HG03457 (cell line): ENCODE data around the gene SPRR1B.
"Not testable (repeated sequence)": the region's sequence is repeated elsewhere in the genome, so short reads cannot be mapped to it uniquely, and the experiment has no call there.

Experiments used
- ATAC-seq: cut with Tn5 transposase; IDR thresholded peaks from one replicate; pipeline ENCODE4 v1.9.1; 2021; ENCODE audit warnings: moderate number of reproducible peaks; ENCODE audit not compliant: unreplicated experiment

Gene SPRR1B, protein sequence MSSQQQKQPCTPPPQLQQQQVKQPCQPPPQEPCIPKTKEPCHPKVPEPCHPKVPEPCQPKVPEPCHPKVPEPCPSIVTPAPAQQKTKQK

DNA sequence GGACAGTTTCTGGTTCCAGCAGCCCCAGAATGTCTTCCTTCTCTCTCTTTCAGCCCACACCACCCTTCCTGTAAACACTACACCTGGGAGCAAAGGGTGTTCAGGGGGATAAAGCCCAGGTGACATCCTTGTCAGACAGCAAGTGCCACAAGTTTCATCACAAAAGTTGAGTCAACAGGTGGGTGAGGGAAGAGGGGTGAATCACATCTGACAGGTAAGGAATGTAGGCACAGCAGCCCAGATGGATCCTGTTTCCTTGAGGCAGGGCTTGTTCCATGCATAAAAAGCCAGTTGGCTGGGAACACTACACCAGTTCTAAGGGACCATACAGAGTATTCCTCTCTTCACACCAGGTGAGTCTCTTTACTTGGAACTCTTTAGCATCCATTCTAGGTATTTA, at the start of gene SPRR1B:
TSS of gene SPRR1B (plus strand) at position 309 of the 400 bp plus-strand sequence. CDS start 1,143 bp downstream, outside the sequence.
- ATAC-seq = no peak

DNA sequence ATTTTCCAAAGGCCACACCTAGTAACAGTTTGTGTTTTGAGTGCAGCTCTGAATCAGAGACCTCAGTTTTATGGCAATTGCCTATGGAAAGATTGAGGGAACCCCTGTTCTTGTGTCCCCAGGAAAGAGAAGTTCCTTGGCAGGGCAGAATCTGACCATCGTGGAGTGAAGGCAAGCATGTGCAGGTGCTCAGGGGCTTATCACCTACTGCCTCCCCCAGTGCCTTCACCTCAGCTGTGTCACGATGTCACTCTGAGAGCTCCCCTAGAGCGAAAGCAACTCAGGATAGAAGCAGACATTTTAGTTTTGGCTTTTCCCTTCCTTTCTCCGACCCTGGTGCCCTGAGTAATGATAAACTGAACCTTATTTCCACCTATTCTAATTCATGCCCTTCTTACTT, 48.9 kb upstream of the SPRR1B start:
- no peak for ATAC-seq

DNA sequence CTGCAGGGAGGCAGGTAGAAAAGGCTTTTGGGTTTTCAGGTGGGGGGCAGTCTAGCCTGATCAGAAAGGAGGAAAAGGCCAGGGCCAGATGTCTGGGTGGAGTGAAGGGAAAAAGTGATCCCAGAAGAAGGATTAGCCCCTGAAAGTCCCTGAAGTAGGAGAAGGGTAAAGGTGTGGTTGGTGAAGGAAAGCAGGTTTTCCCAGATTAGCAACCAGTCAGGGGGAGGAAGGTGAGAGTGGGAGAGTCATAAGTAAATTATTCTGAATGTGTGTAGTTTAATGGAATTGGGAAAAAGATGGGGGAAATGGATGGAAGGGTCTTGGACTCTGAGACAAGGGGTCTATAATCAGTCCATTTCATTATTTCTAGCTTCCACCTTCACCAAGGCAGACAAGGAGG, 47.8 kb upstream of the SPRR1B start:
- ATAC-seq = no peak

DNA sequence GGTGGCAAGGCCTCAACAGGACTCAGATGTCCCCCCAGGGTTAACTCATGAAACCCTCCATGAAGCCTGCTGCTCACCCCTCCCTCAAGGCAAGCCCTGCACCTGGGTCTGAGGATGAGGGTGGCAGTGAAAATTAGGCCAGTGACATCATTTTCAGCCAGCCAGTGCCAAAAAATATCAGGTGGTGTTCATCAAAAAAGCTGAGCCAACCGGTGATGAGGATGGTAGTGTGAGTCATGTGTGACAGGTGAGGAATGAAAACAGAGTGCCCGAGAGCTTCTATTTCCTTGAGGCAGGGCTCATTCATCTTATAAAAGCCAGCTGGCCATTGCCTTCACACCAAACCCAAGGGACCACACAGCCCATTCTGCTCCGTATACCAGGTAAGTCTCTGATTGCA, 47.3 kb upstream of the SPRR1B start, which contains the start of gene SPRR1A:
TSS of gene SPRR1A (plus strand) at position 339 of the 400 bp plus-strand sequence. CDS start 1,150 bp downstream, outside the sequence.
- ATAC-seq = no peak

DNA sequence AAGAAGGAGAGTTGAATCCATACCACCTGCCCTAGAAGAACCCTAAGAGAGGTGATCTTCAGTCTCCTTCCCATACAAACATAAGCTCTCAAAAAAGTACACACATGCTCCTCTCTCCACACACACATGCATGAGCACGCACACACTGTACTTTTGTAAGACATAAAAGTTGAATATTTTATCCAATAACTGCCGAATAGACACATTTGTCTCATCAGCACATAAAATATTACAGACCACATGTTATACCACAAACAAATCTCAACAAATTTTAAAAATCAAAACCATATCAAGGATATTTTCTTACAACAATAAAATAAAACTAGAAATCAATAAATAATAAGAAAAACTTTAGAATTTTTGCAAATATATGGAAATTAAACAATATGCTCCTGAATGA, 44.4 kb upstream of the SPRR1B start:
- ATAC-seq = no peak

DNA sequence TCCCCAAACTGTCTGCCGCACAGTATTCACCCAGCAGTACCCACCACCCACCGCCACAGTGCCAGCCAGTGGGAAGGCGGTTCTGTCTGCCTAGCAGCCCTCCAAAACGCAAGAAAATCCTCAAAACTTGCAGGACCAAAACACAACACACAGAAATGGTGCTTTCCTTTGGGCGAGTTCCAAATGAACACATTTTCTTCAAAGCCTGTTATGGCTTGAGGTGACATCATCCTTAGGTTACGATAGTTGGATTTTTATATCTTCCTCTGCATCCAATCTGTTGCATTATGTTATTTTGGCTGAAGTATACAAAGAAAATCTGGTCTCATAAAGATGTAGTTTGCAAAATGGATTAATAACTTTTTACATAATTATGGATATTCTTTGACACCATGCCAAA, 37.8 kb upstream of the SPRR1B start:
- ATAC-seq = no peak

DNA sequence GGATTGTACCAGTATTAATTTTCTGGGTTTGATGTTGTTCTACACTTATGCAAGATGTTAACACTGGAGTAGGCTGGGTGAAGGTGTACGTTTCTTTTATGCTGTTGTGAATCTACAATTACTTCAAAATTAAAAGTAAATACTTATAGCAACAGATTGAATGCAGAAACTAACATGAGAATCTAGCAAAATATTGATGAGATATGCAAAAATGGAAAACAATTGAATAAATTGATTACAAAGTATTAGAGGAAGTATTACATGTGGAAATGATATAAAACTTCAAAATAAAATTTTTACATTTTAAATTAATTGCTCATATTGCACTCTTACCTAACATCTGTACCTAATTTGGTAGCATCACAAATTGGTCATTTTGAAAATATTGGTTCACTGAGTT, 35.2 kb upstream of the SPRR1B start:
- no peak for ATAC-seq

DNA sequence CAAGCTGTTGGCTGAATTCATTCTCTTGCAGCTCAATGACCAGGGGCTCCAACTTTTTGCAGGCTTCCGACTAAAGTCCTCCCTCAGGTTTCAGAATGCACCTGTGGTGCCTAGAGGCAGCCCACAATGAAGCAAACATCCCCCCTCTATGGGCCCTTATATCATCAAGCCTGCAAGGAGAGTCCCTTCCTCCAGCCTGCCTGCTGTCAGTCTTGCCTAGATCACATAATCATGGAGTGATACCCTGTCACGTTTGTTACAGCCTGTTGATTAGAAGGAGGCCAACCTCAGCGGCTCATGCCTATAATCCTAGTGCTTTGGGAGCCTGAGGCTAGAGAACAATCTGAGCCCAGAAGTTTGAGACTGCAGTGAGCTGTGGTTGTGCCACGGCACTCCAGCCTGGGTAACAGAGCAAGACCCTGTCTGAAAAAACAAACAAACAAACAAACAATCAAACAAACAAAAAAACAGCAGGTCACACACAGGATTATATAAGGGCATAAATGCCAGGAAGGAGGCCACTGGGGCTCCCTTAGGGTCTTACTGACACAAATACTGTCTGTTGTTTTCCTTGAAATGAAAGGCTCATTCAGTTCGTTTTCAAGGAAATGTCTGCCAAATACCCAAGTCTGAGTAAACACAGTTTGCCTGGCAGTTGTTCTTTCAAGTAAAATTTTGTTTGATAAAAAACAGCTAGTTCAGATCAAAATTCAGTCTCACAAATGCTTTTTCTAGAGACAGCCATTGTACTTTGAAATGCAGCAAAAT, 34.2 kb upstream of the SPRR1B start:
- no peak for ATAC-seq

DNA sequence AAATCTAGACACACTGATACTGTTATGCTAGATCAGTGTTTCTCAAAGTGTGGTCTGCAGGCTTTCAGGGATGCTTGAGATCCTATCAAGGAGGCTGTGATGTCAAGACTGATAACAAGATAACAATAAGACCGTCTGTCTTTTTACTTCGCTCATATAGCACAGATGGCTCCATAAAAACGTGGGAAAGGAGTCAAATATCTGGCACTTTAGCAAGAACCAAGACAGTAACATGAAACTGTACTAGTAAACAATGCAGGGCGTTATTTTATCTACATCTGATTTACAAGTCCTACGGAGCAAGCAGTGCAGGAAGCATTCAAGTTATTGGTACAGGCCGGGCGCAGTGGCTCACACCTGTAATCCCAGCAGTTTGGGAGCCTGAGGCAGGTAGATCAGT, 33.1 kb upstream of the SPRR1B start:
- no peak for ATAC-seq

DNA sequence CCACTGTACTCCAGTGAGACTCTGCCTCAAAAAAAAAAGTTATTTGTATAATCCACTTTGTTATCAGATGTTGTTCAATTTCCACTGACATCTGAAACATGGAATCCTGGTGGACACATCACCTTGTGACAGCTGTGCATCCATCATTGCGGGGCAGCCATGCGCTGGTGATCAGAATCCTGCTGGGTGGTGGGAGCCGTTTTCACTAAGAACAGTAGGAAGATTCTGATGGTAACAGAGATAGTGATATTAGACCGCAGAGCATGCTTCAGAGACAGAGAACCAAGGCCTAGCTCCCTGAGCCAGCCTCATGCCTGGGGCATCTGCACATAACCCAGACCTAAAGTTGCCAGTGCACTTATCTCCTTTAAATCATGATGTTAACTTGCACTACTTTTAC, 32.5 kb upstream of the SPRR1B start:
- no peak for ATAC-seq

DNA sequence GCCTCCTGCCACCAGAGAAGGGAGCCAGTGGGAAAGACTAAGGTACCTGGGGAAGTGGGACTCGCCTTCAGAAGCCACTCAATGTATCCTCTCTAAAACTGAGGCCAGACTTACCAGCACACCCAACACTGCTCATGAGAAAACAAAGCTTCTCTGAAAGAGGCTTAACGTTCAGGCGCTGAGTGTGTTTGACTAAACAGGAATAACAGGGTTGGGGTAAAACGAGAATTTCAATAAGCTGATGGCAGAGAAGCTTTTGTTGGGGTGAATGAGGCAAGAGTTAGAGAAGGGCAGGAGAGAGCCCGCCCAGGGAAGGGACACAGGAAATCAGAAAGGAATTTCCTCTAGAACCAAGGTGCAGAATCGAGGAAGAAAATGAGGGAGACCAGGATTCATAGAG, 31.2 kb upstream of the SPRR1B start:
- no peak for ATAC-seq

DNA sequence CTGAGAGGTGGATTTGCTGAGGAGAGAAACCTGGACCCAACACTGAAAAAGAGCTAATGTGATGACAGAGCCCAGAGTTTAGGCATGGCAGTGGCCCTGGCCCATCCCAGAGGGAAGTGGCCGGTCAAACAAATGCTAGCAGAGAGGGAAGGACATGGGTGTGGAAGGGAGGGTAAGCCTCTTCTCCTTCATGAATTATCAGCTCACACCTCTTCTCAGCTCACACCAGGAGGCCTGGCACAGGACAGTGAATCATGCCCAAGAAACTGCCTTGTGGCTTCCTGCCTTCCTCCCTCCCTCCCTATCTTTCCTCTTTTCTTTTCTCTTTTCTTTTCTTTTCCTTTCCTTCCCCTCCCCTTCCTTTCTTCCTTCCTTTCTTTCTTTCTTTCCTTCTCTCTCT, 30.7 kb upstream of the SPRR1B start:
- no peak for ATAC-seq

DNA sequence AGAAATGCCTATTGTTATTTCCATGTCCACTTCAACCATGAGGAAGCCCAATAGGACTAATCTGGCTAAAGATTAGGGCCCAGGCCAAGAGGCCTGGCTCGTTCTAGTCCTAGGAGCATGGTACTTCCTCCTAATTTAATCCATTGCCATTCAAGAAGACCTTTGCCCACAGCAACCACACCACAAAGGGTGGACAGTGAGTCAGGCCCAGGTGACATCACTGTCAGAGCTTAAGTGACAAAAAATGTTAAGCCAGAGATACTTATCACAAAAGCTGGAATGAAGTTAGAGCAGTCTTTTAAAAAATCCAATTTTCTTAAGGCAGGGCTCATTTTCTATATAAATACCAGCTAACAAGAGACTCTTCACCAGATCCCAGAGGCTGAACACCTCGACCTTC, 29.6 kb upstream of the SPRR1B start, which contains the start of gene SPRR3:
TSS of gene SPRR3 (plus strand) at position 368 of the 400 bp plus-strand sequence. CDS start 1,272 bp downstream, outside the sequence.
- no peak for ATAC-seq

DNA sequence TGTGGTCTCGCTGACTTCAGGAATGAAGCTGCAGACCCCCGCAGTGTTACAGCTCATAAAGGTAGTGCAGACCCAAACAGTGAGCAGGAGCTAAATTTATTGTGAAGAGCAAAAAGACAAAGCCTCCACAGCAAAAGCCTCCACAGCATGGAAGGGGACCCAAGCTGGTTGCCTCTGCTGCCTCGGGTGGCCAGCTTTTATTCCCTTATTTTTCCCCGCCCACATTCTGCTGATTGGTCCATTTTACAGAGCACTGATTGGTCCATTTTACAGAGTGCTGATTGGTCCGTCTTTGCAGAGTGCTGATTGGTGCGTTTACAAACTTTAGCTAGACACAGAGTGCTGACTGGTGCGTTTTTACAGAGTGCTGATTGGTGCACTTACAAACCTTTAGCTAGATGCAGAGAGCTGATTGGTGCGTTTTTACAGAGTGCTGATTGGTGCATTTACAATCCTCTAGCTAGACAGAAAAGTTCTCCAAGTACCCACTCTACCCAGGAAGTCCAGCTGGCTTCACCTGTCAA, 19.7 kb upstream of the SPRR1B start:
- ATAC-seq = not testable (repeated sequence)

DNA sequence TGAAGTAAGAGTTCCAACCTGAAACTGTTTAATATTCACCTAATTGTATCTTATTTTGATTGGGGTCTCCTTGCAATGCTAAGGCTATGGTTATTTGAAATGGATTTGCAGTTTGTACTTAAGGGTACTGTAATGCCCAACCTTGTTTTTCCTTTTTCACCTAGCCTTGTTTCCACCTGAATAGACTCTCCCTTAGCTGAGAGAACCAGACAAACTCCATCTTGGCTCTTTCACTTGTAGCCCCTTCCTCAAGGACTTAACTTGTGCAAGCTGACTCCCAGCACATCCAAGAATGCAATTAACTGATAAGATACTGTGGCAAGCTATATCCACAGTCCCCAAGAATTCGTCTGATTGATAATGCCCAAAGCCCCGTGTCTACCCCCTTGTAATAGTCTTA, 9.2 kb upstream of the SPRR1B start:
- ATAC-seq = not testable (repeated sequence)

DNA sequence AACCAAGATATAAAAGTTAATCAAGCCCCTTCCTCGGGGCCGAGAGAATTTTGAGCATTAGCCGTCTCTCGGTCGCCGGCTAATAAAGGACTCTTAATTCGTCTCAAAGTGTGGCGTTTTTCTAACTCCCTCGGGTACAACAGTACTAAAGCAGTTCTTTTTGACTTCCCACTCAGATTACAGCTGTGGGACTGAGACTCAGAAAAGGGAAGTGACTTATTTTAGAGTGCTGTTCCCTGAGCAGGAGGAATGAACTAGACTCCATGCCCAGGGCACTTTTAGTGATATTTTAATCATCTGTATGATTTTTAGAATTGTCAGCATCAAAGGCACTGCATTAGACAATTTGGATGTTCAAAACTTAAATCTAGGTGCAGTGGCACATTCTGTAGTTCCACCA, 8.7 kb upstream of the SPRR1B start:
- ATAC-seq = not testable (repeated sequence)

DNA sequence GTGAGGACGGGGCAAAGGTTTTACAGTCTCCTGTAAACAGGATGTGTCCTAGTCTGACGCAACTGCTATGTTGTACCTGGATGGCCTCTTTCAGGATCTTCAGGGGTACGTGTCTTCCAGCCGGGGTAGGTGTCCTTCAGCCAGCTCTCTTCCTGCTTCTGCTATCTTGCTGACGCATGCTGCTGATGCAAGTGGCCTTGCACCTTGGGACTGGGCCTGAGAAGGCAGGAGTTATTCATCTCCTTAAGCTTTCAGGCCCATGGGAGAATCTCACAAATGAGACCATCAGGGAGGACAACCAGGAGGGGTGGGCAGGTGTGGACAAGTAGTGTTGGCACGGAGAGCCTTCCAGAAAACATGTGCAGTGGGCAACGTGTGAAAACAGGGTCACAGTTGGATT, 7.9 kb upstream of the SPRR1B start:
- no peak for ATAC-seq

DNA sequence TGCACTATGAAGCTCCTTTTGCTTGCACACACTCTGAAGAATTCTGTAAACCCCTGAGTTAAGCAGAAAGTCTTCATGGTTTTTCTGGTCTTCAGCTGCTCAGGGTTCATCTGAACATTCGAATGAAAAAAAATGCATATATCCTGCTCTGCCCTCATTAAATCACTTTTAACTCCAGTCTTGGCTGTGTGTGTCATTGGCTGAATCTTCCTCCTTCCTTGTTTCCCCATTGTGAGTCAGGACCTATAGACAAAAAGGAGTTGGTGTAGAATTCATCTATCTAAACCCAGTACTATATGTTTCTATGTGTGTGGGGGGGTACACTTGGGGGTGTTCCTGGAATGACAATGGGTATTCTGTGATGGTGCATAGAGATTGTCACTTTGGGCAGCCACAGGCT, 6.6 kb upstream of the SPRR1B start:
- no peak for ATAC-seq

DNA sequence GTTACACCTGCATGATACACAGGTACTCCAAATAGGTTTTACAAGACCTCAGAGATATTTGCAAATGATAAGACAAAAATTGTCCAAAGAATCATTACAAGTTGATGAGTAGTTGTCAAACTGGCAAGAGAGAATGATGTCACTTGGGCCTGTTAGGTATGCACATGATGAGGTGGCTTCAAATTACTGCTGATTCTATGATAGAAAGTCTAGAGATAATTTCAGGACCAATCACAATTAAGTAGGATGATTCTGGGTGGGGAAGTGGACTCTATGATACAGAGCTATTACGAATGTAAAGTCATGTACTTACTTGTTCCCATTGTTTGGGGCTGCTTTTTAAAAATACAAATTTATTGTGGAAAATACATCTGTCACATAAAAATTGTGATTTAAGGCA, 5.2 kb upstream of the SPRR1B start:
- no peak for ATAC-seq

DNA sequence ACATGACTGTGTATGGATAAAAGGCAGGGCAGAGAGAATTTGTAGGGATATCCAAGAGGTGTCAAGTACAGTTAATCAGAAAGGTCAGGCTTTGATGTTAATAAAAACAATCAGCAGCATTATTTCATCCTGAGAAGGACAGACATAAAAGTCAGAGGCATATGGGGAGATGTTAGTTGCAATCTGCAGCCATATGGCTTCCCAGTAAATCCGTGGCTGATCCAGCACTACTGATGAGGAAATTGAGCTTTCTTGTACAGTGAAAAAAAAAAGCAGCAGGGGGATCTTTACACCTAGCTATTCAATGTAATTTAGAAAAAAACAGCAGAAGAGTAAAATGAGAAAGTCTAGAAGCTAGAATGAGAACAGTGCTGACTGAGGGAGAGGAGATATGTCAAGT, 2.2 kb upstream of the SPRR1B start:
- ATAC-seq = no peak

DNA sequence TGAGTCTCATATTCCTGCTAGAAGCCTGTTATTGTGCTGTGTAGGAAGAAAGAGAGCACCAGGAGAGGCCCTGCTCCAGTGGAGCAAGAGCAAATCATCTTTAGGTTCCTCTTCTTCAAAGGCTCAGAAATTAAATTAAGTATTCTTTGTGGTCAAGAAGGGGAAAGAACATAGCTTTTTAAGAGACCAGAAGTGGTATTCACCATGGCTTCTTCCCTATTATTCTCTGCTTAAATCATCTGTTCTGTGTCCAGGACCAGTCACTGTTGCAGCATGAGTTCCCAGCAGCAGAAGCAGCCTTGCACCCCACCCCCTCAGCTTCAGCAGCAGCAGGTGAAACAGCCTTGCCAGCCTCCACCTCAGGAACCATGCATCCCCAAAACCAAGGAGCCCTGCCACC, 1.1 kb downstream of the SPRR1B start:
- no peak for ATAC-seq

DNA sequence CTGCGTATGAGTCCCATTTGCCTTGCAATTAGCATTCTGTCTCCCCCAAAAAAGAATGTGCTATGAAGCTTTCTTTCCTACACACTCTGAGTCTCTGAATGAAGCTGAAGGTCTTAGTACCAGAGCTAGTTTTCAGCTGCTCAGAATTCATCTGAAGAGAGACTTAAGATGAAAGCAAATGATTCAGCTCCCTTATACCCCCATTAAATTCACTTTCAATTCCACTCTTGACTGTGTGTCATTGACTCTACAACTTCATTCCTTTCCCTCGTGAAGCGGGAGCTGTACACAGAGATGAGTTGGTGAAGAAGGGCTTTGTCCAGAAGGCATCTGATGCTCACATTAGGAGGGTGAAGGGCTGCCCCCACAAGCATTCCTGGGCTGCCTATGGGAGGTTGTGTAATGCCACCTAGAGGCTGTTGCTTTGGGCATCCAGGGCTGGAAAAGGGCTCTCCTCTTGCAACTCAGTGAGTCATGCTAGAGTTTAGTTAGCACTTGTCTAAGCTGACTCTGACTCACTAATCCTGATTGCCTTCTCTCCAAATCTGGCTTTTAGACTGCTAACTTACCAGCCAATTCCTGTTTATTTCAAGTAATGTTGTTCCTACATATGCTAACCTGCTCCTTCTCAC, 1.8 kb downstream of the SPRR1B start:
- no peak for ATAC-seq
